PFSK-1 (cell line): Measurements from ENCODE around the gene HPDL.

Experiments
- FOXP2 ChIP-seq: optimal IDR thresholded peaks from 2 replicates; pipeline ENCODE3; 2011; ENCODE audit warnings: borderline replicate concordance, control low read depth, inconsistent platforms; ENCODE audit not compliant: insufficient read depth; ENCODE audit errors: extremely low read length, extremely low read depth
- POLR2AphosphoS5 ChIP-seq: IDR thresholded peaks from 2 replicates; pipeline ENCODE4 v1.6.1; 2012; ENCODE audit warnings: low read depth, mild to moderate bottlenecking, control low read depth, low read length, moderate library complexity
- REST ChIP-seq, 2 experiments: IDR thresholded peaks; 2 replicates each; pipeline versions ENCODE4 v1.6.1 to v1.8.0; 2011 to 2012; ENCODE audit warnings: low read depth in 2 of 2, low read length in 2 of 2, control low read depth in 1 of 2, inconsistent platforms in 1 of 2, mild to moderate bottlenecking in 1 of 2, moderate library complexity in 1 of 2; ENCODE audit not compliant: insufficient read depth in 1 of 2
- SIN3A ChIP-seq: IDR thresholded peaks from 2 replicates; pipeline ENCODE4 v1.6.1; 2012; ENCODE audit warnings: mild to moderate bottlenecking, low read length, moderate library complexity, borderline replicate concordance; ENCODE audit not compliant: insufficient read depth
- TAF1 ChIP-seq: IDR thresholded peaks from 2 replicates; pipeline ENCODE4 v1.6.1; 2012; ENCODE audit warnings: low read length, control low read depth, borderline replicate concordance; ENCODE audit not compliant: insufficient read depth

Gene HPDL

GRCh38 chr1:45339789-45340558 lies 13.3 kb downstream of the HPDL start, which contains the start of the genes MUTYH and TOE1:
Gene MUTYH (minus strand): TSS chr1:45340440. CDS start chr1:45334505, 5,935 bp downstream.
Gene TOE1 (plus strand): TSS chr1:45340170. CDS start chr1:45340253, 83 bp downstream.
- no peak for TF ChIP-seq REST (IDR thresholded peaks at IDR 0.05; ENCODE audit: insufficient read depth in 1 of 2, low read depth in 2 of 2, low read length in 2 of 2)
- TF ChIP-seq POLR2AphosphoS5, result peak; percentile 65; the same call in 1 of the 2 replicates
- TF ChIP-seq FOXP2, result peak; percentile 79
- peak; percentile 84; the same call in 1 of the 2 replicates for TF ChIP-seq TAF1
- TF ChIP-seq SIN3A, result no peak

- TF ChIP-seq FOXP2, result no peak
- no peak for TF ChIP-seq REST (IDR thresholded peaks at IDR 0.05; ENCODE audit: insufficient read depth in 1 of 2, low read depth in 2 of 2, low read length in 2 of 2)
- no peak for TF ChIP-seq POLR2AphosphoS5
- TF ChIP-seq TAF1, result no peak
- TF ChIP-seq SIN3A, result no peak
These were observed 14.2 kb downstream of the HPDL start for GRCh38 chr1:45340816-45341466.

GRCh38 chr1:45344499-45344898 lies 17.8 kb downstream of the HPDL start:
- no peak for TF ChIP-seq REST (IDR thresholded peaks at IDR 0.05; ENCODE audit: insufficient read depth in 1 of 2, low read depth in 2 of 2, low read length in 2 of 2)
- TF ChIP-seq POLR2AphosphoS5, result no peak
- TF ChIP-seq TAF1, result no peak
- TF ChIP-seq FOXP2, result no peak
- TF ChIP-seq SIN3A, result no peak

GRCh38 chr1:45345014-45345413 lies 18.3 kb downstream of the HPDL start:
- TF ChIP-seq POLR2AphosphoS5 (0 out of 2 replicates have a peak, but pooled peaks have one; percentile 15), FOXP2 (no peak)

GRCh38 chr1:45346473-45346872 lies 19.8 kb downstream of the HPDL start:
- TF ChIP-seq SIN3A, result no peak
- TF ChIP-seq FOXP2, result no peak
- TF ChIP-seq TAF1, result no peak
- no peak for TF ChIP-seq POLR2AphosphoS5
- TF ChIP-seq REST (IDR thresholded peaks at IDR 0.05; ENCODE audit: insufficient read depth in 1 of 2, low read depth in 2 of 2, low read length in 2 of 2), result no peak
